ENCODE results near the gene TET1. TPM values are rescaled to one million over a fixed set of nuclear protein-coding genes. Genes with fewer than 3 reads are reported as not detected.
"Not testable (repeated sequence)": the region's sequence is repeated elsewhere in the genome, so short reads cannot be mapped to it uniquely, and the experiment has no call there.

TET1 gene
- total and polyA plus RNA-seq, 9 of the 15 experiments (the other 6 are each of a cell fraction or from before 2014, with no cell fraction given): 2.6 to 21.3 (median 11.6) TPM

DNA sequence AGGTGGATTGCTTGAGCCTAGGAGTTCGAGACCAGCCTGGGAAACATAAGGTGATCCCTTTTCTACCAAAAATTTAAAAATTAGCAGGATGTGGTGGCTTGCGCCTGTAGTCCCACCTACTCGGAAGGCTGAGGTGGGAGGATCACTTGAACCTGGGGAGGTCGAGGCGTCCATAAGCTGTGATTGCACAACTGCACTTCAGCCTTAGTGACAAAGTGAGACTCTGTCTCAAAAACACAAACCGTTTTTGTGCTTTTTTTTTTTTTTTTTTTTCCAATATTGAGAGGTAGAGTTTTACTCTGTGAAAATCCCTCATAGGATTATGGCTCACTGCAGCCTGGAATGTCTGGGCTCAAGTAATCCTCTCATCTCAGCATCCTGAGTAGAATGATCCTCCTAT, 175.0 kb downstream of the TET1 start:
- no peaks in the 10 kb centered on the region for H3K27me3 ChIP-seq (ENCODE audit: control insufficient read depth in 2 of 2, insufficient read depth in 2 of 2, low read length in 2 of 2)
- FAIRE-seq: no peak
- WGBS (ENCODE audit: insufficient coverage, low coverage, missing lambda C conversion rate): 69% methylated on average over 6 of the region's 6 CpGs
- no TSS peak for BruUV-seq (replicated peaks)
- no peak overlapping the region for H3K4me2 ChIP-seq (ENCODE audit: insufficient read depth, low read length)
- H2AFZ ChIP-seq (ENCODE audit: low read depth, low read length): no peak overlapping the region
- ChIA-PET CTCF (ENCODE audit: low intra/inter-chr PET ratio) (interaction anchor here (0.5 kb wide), 1 partner anchor 207 kb away, joined by 4 read pairs; no protein-coding TSS in a partner anchor), POLR2A (interaction anchor here (1.0 to 1.4 kb wide), 2 partner anchors 9 to 10 kb away, joined by 3 to 5 read pairs; no protein-coding TSS in a partner anchor)
- in situ Hi-C loops (cut with MboI) (no loop called here), intact Hi-C loops (cut with micrococcal nuclease) (no loop called here)
- no peaks in the 10 kb centered on the region for H3K9me1 ChIP-seq (ENCODE audit: control insufficient read depth, insufficient read depth, low read length)
- no peak overlapping the region for H3K9ac ChIP-seq (ENCODE audit: insufficient read depth in 1 of 2, low read depth in 2 of 2, low read length in 2 of 2)
- ATAC-seq: no peak
- peaks cover 51% of the 10 kb centered on the region for H3K79me2 ChIP-seq (ENCODE audit: control insufficient read depth, insufficient read depth, low read length)
- H4K20me1 ChIP-seq (replicated peaks; ENCODE audit: control insufficient read depth, insufficient read depth, low read length): no peaks in the 10 kb centered on the region
- H3K9me3 ChIP-seq (replicated peaks; ENCODE audit: control insufficient read depth, insufficient read depth, low read depth, low read length): no peaks in the 10 kb centered on the region
- H3K4me1 ChIP-seq (replicated peaks in 1 of 2; ENCODE audit: control insufficient read depth in 2 of 2, insufficient read depth in 2 of 2, low read length in 2 of 2): no peaks in the 10 kb centered on the region; a peak in 1 of 5 replicates
- DNase-seq (ENCODE audit: extremely low read depth in 1 of 4, low spot score in 3 of 4): no peak
- no peak overlapping the region for H3K27ac ChIP-seq (ENCODE audit: extremely low read depth, low read depth, low read length)
- no peak overlapping the region for H3K4me3 ChIP-seq
- peaks cover 95% of the 10 kb centered on the region for H3K36me3 ChIP-seq (ENCODE audit: control insufficient read depth, insufficient read depth, low read length)
- no peak for TF ChIP-seq COPS2 (conservative IDR thresholded peaks at IDR 0.05)
- peak; percentile 20; the same call in 1 of the 2 replicates for TF ChIP-seq CEBPB (tag; IDR thresholded peaks at IDR 0.05)
- no peak for TF ChIP-seq ZNF436 (CRISPR knock-in tag; IDR thresholded peaks at IDR 0.05)
- no peak for TF ChIP-seq ARHGAP35 (IDR thresholded peaks at IDR 0.05; ENCODE audit: partially characterized antibody)

DNA sequence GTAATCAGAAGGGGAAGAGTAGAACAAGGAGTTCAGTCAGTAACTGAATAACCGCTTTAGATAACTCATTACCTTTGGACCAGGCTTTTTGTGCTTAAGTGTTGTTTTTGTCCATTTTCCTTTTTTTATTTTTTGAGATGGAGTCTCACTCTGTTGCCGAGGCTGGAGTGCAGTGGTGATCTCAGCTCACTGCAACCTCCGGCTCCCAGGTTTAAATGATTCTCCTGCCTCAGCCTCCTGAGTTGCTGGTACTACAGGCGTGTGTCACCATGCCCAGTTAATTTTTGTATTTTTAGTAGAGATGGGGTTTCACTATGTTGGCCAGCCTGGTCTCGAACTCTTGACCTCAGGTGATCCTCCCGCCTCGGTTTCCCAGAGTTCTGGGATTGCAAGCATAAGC, 175.6 kb downstream of the TET1 start:
- H2AFZ ChIP-seq (ENCODE audit: low read depth, low read length); H3K9ac ChIP-seq (ENCODE audit: insufficient read depth in 1 of 2, low read depth in 2 of 2, low read length in 2 of 2); ATAC-seq; H4K20me1 ChIP-seq (replicated peaks; ENCODE audit: control insufficient read depth, insufficient read depth, low read length); H3K4me3 ChIP-seq; H3K9me1 ChIP-seq (ENCODE audit: control insufficient read depth, insufficient read depth, low read length); H3K27me3 ChIP-seq (ENCODE audit: control insufficient read depth in 2 of 2, insufficient read depth in 2 of 2, low read length in 2 of 2); BruUV-seq (replicated peaks); in situ Hi-C loops (cut with MboI); DNase-seq (ENCODE audit: extremely low read depth in 1 of 4, low spot score in 3 of 4); H3K27ac ChIP-seq (ENCODE audit: extremely low read depth, low read depth, low read length); H3K9me3 ChIP-seq (replicated peaks; ENCODE audit: control insufficient read depth, insufficient read depth, low read depth, low read length); H3K4me1 ChIP-seq (replicated peaks in 1 of 2; ENCODE audit: control insufficient read depth in 2 of 2, insufficient read depth in 2 of 2, low read length in 2 of 2); CTCF ChIA-PET (ENCODE audit: low intra/inter-chr PET ratio); intact Hi-C loops (cut with micrococcal nuclease); H3K4me2 ChIP-seq (ENCODE audit: insufficient read depth, low read length): not testable (repeated sequence)
- peak; percentile 11 for FAIRE-seq
- peaks cover 49% of the 10 kb centered on the region for H3K79me2 ChIP-seq (ENCODE audit: control insufficient read depth, insufficient read depth, low read length)
- POLR2A ChIA-PET: interaction anchor here (1.0 to 1.4 kb wide), 2 partner anchors 9 to 11 kb away, joined by 3 to 5 read pairs; no protein-coding TSS in a partner anchor
- peaks cover 95% of the 10 kb centered on the region for H3K36me3 ChIP-seq (ENCODE audit: control insufficient read depth, insufficient read depth, low read length)
- peak; percentile 22; the same call in 1 of the 2 replicates for TF ChIP-seq ZNF121 (CRISPR knock-in tag; conservative IDR thresholded peaks at IDR 0.05)
- WGBS (ENCODE audit: insufficient coverage, low coverage, missing lambda C conversion rate): 98% methylated on average over 6 of the region's 7 CpGs

DNA sequence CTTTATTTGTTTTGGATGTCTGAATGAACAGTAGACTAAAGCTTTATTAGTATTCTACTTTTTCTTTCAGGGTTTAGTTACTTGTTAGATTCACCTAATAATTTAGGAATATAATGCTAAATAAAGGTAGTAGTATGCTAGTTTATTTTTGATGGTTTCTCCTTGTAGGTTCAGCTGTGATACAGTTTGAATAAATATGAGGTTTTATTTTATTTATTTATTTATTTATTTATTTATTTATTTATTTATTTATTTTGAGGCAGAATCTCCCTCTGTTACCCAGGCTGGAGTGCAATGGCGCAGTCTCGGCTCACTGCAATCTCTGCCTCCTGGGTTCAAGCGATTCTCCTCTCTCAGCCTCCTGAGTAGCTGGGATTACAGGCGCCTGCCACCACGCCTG, 180.5 kb downstream of the TET1 start:
- Histone ChIP-seq H3K79me2 (ENCODE audit: control insufficient read depth, insufficient read depth, low read length) (peaks cover 12% of the 10 kb centered on the region; the same call in 1 of the 3 replicates), H3K36me3 (ENCODE audit: control insufficient read depth, insufficient read depth, low read length) (peaks cover 92% of the 10 kb centered on the region)
- H3K9me1 ChIP-seq (ENCODE audit: control insufficient read depth, insufficient read depth, low read length); FAIRE-seq; H3K27ac ChIP-seq (ENCODE audit: extremely low read depth, low read depth, low read length); H2AFZ ChIP-seq (ENCODE audit: low read depth, low read length); CTCF ChIA-PET (ENCODE audit: low intra/inter-chr PET ratio); H4K20me1 ChIP-seq (replicated peaks; ENCODE audit: control insufficient read depth, insufficient read depth, low read length); ATAC-seq; H3K4me1 ChIP-seq (replicated peaks in 1 of 2; ENCODE audit: control insufficient read depth in 2 of 2, insufficient read depth in 2 of 2, low read length in 2 of 2); H3K9me3 ChIP-seq (replicated peaks; ENCODE audit: control insufficient read depth, insufficient read depth, low read depth, low read length); H3K4me3 ChIP-seq; in situ Hi-C loops (cut with MboI); DNase-seq (ENCODE audit: extremely low read depth in 1 of 4, low spot score in 3 of 4); BruUV-seq (replicated peaks); intact Hi-C loops (cut with micrococcal nuclease); H3K4me2 ChIP-seq (ENCODE audit: insufficient read depth, low read length); H3K27me3 ChIP-seq (ENCODE audit: control insufficient read depth in 2 of 2, insufficient read depth in 2 of 2, low read length in 2 of 2); H3K9ac ChIP-seq (ENCODE audit: insufficient read depth in 1 of 2, low read depth in 2 of 2, low read length in 2 of 2): not testable (repeated sequence)
- POLR2A ChIA-PET: interaction anchor here (1.1 to 1.4 kb wide), 3 partner anchors 13 to 23 kb away, joined by 3 to 5 read pairs (median 4); no protein-coding TSS in a partner anchor
- WGBS (ENCODE audit: insufficient coverage, low coverage, missing lambda C conversion rate): 100% methylated on average over 5 of the region's 5 CpGs

Measured in K562 (cell line).